H9 (cell line): ENCODE measurements around the gene MACROD1. TPM values are rescaled to one million over a fixed set of nuclear protein-coding genes. Genes with fewer than 3 reads are reported as not detected.
A peak's percentile ranks its signal among the peaks of the same experiment; 100 is the strongest.

Source experiments
- DNase-seq: peaks from one replicate; pipeline ENCODE4 v3.0.0-alpha.2; 2017
- H2AFZ ChIP-seq: one replicate; pipeline ENCODE4 v1.6.1; 2013; ENCODE audit warnings: mild to moderate bottlenecking, low read length, control low read depth, moderate library complexity
- H2AK5ac ChIP-seq: 2 replicates; pipeline ENCODE4 v1.6.1; 2013; ENCODE audit warnings: low read length, control low read depth, mixed read lengths; ENCODE audit not compliant: insufficient read length
- H2BK120ac ChIP-seq: one replicate; pipeline ENCODE4 v1.6.1; 2013; ENCODE audit warnings: low read depth, mild to moderate bottlenecking, low read length, control low read depth, inconsistent platforms; ENCODE audit not compliant: poor library complexity, severe bottlenecking
- H2BK12ac ChIP-seq: 2 replicates; pipeline ENCODE4 v1.6.1; 2013; ENCODE audit warnings: low read length, control low read depth, mixed read lengths, low read depth; ENCODE audit not compliant: insufficient read length
- H2BK15ac ChIP-seq: 2 replicates; pipeline ENCODE4 v1.6.1; 2013; ENCODE audit warnings: low read depth, low read length, control low read depth
- H2BK20ac ChIP-seq: one replicate; pipeline ENCODE4 v1.6.1; 2013; ENCODE audit warnings: low read depth, mild to moderate bottlenecking, low read length, control low read depth, inconsistent platforms; ENCODE audit not compliant: poor library complexity, severe bottlenecking
- H2BK5ac ChIP-seq: 2 replicates; pipeline ENCODE4 v1.6.1; 2013; ENCODE audit warnings: low read length, control low read depth, mixed read lengths; ENCODE audit not compliant: insufficient read length
- H3K14ac ChIP-seq: 2 replicates; pipeline ENCODE4 v1.6.1; 2013; ENCODE audit warnings: low read length, control low read depth; ENCODE audit not compliant: insufficient read depth
- H3K18ac ChIP-seq: 2 replicates; pipeline ENCODE4 v1.6.1; 2013; ENCODE audit warnings: low read depth, mild to moderate bottlenecking, mixed read lengths, low read length, control low read depth; ENCODE audit not compliant: insufficient read length
- H3K23ac ChIP-seq: 2 replicates; pipeline ENCODE4 v1.6.1; 2013; ENCODE audit warnings: low read length, control low read depth, mixed read lengths, low read depth; ENCODE audit not compliant: insufficient read length
- H3K23me2 ChIP-seq: 2 replicates; pipeline ENCODE4 v1.6.1; 2013; ENCODE audit warnings: low read depth, mild to moderate bottlenecking, mixed read lengths, low read length, control low read depth; ENCODE audit not compliant: insufficient read length, poor library complexity, severe bottlenecking
- H3K27ac ChIP-seq: 2 replicates; pipeline ENCODE4 v1.5.1; 2013; ENCODE audit warnings: low read length, control low read depth, mixed read lengths, low read depth; ENCODE audit not compliant: insufficient read length
- H3K27me3 ChIP-seq: 2 replicates; pipeline ENCODE4 v1.6.1; 2013; ENCODE audit warnings: low read length, control low read depth, inconsistent platforms; ENCODE audit not compliant: insufficient read depth
- H3K4ac ChIP-seq: 2 replicates; pipeline ENCODE4 v1.6.1; 2013; ENCODE audit warnings: low read depth, mild to moderate bottlenecking, control low read depth, inconsistent platforms, low read length, moderate library complexity
- H3K4me1 ChIP-seq: 2 replicates; pipeline ENCODE4 v1.6.1; 2013; ENCODE audit warnings: low read length, control low read depth, inconsistent platforms; ENCODE audit not compliant: insufficient read depth
- H3K4me2 ChIP-seq: 2 replicates; pipeline ENCODE4 v1.6.1; 2013; ENCODE audit warnings: low read length, control low read depth, mixed read lengths; ENCODE audit not compliant: insufficient read length, insufficient read depth
- H3K56ac ChIP-seq: 2 replicates; pipeline ENCODE4 v1.6.1; 2013; ENCODE audit warnings: low read depth, mild to moderate bottlenecking, mixed read lengths, low read length, control low read depth; ENCODE audit not compliant: insufficient read length
- H3K79me1 ChIP-seq: 2 replicates; pipeline ENCODE4 v1.6.1; 2013; ENCODE audit warnings: low read depth, mild to moderate bottlenecking, moderate library complexity, low read length, control low read depth, inconsistent platforms; ENCODE audit not compliant: insufficient read depth, poor library complexity, severe bottlenecking
- H3K79me2 ChIP-seq: 2 replicates; pipeline ENCODE4 v1.6.1; 2013; ENCODE audit warnings: low read length, control low read depth, inconsistent platforms; ENCODE audit not compliant: insufficient read depth
- H3K9ac ChIP-seq: 2 replicates; pipeline ENCODE4 v1.6.1; 2013; ENCODE audit warnings: low read length, control low read depth, mixed read lengths; ENCODE audit not compliant: insufficient read length; ENCODE audit errors: extremely low read depth
- H3K9me3 ChIP-seq: one replicate; pipeline ENCODE4 v1.6.1; 2013; ENCODE audit warnings: low read depth, low read length, inconsistent platforms; ENCODE audit not compliant: control insufficient read depth
- H3T11ph ChIP-seq: one replicate; pipeline ENCODE4 v1.6.1; 2013; ENCODE audit warnings: mild to moderate bottlenecking, low read length, control low read depth, inconsistent platforms
- H4K20me1 ChIP-seq: one replicate; pipeline ENCODE4 v1.6.1; 2013; ENCODE audit not compliant: control insufficient read depth, insufficient read length, insufficient read depth
- H4K5ac ChIP-seq: 2 replicates; pipeline ENCODE4 v1.6.1; 2013; ENCODE audit warnings: low read depth, mild to moderate bottlenecking, mixed read lengths, low read length, control low read depth; ENCODE audit not compliant: insufficient read length
- H4K8ac ChIP-seq: replicated peaks from 2 replicates; pipeline ENCODE4 v1.6.1; 2013; ENCODE audit warnings: low read length, control low read depth, mixed read lengths, low read depth; ENCODE audit not compliant: insufficient read length
- H4K91ac ChIP-seq: 2 replicates; pipeline ENCODE4 v1.6.1; 2013; ENCODE audit warnings: low read depth, mild to moderate bottlenecking, moderate library complexity, mixed read lengths, low read length, control low read depth; ENCODE audit not compliant: insufficient read length
- H3K27ac Mint-ChIP-seq, 3 experiments: 2 replicates in 2 of 3; 3 replicates in 1 of 3; pipeline ENCODE4 v1.8.0; 2020 to 2021; ENCODE audit warnings: mixed read lengths in 3 of 3, mild to moderate bottlenecking in 1 of 3, moderate library complexity in 1 of 3
- H3K27me3 Mint-ChIP-seq: 2 replicates; pipeline ENCODE4 v1.8.0; 2021; ENCODE audit warnings: low read depth, mild to moderate bottlenecking, moderate library complexity, mixed read lengths
- H3K36me3 Mint-ChIP-seq, 3 experiments: 2 replicates in 2 of 3; 3 replicates in 1 of 3; pipeline ENCODE4 v1.8.0; 2020 to 2021; ENCODE audit warnings: low read depth in 3 of 3, mixed read lengths in 3 of 3; ENCODE audit not compliant: insufficient read depth in 1 of 3
- H3K4me1 Mint-ChIP-seq, 2 experiments: 2 replicates each; pipeline ENCODE4 v1.8.0; 2020; ENCODE audit warnings: mixed read lengths in 2 of 2
- H3K4me3 Mint-ChIP-seq, 2 experiments: 2 replicates in 1 of 2; 3 replicates in 1 of 2; pipeline ENCODE4 v1.8.0; 2020 to 2021; ENCODE audit warnings: mild to moderate bottlenecking in 2 of 2, mixed read lengths in 2 of 2, moderate library complexity in 1 of 2
- H3K9me3 Mint-ChIP-seq, 2 experiments: 2 replicates in 1 of 2; 3 replicates in 1 of 2; pipeline ENCODE4 v1.8.0; 2020; ENCODE audit warnings: mild to moderate bottlenecking in 2 of 2, mixed read lengths in 2 of 2, moderate library complexity in 1 of 2
- WGBS: extraction: QIAGEN DNeasy Blood & Tissue Kit; methylation state at CpG from one replicate; pipeline ENCODE4 v1.1.7; 2013; ENCODE audit warnings: missing lambda C conversion rate, low lambda C conversion rate, mixed read lengths; ENCODE audit not compliant: insufficient read length; ENCODE audit errors: extremely low coverage; 5-methylcytosine and 5-hydroxymethylcytosine counted together
- total RNA-seq: library from RNA; stranded (reverse); gene quantifications from 2 replicates; pipeline ENCODE4 v1.2.1, GENCODE V29; 2021
- TF ChIP-seq, protein P1 (sequence below): fragments of 200-600 bp; sonication (generic); conservative IDR thresholded peaks from 3 replicates; pipeline ENCODE4 v1.8.0; 2021; ENCODE audit warnings: antibody characterized with exemption, mild to moderate bottlenecking

Gene MACROD1
- total RNA-seq, 1 experiment from 2014 or later = 21.2 TPM

DNA sequence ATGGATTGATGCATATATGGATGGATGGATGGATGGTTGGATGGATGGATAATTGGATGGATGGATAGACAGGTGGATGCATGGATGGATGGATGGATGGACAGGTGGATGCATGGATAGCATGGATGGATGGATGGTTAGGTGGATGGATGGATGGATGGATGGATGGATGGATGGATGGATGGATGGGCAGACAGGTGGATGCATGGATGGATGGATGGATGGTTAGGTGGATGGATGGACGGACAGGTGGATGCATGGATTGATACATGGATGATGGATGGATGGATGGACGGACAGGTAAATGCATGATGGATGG lies 52.5 kb downstream of the MACROD1 start:
- Histone ChIP-seq H4K91ac (no peak overlapping the region), H3K4me1 (no peaks in the 10 kb centered on the region), H3K27me3 (peaks cover 6% of the 10 kb centered on the region; the same call in 1 of the 2 replicates), H3K18ac (no peak overlapping the region), H3K14ac (no peak overlapping the region), H2BK20ac (no peak overlapping the region), H2AK5ac (no peak overlapping the region), H2BK120ac (no peak overlapping the region), H2BK5ac (no peak overlapping the region), H2BK15ac (no peak overlapping the region), H3K9me3 (no peaks in the 10 kb centered on the region), H3T11ph (no peak overlapping the region), H4K5ac (peak overlapping the region; percentile 16), H4K8ac (no peak overlapping the region), H2BK12ac (no peak overlapping the region), H3K79me1 (no peaks in the 10 kb centered on the region), H3K9ac (no peak overlapping the region), H3K4ac (no peak overlapping the region), H3K23ac (no peak overlapping the region), H3K79me2 (no peaks in the 10 kb centered on the region; the same call in 1 of the 2 replicates), H3K27ac (no peak overlapping the region), H3K56ac (no peak overlapping the region), H4K20me1 (no peaks in the 10 kb centered on the region), H2AFZ (no peak overlapping the region), H3K4me2 (no peak overlapping the region), H3K23me2 (no peaks in the 10 kb centered on the region)
- Mint-ChIP-seq H3K9me3 (no peaks in the 10 kb centered on the region), H3K36me3 (peaks cover 0 to 3% (median 0%) of the 10 kb centered on the region in 3 experiments; a peak in 1 of 7 replicates), H3K27ac (no peak overlapping the region), H3K27me3 (peaks cover 28% of the 10 kb centered on the region), H3K4me1 (peaks cover 2% of the 10 kb centered on the region in 2 experiments; a peak in 2 of 4 replicates), H3K4me3 (no peak overlapping the region)
- TF ChIP-seq, protein P1, sequence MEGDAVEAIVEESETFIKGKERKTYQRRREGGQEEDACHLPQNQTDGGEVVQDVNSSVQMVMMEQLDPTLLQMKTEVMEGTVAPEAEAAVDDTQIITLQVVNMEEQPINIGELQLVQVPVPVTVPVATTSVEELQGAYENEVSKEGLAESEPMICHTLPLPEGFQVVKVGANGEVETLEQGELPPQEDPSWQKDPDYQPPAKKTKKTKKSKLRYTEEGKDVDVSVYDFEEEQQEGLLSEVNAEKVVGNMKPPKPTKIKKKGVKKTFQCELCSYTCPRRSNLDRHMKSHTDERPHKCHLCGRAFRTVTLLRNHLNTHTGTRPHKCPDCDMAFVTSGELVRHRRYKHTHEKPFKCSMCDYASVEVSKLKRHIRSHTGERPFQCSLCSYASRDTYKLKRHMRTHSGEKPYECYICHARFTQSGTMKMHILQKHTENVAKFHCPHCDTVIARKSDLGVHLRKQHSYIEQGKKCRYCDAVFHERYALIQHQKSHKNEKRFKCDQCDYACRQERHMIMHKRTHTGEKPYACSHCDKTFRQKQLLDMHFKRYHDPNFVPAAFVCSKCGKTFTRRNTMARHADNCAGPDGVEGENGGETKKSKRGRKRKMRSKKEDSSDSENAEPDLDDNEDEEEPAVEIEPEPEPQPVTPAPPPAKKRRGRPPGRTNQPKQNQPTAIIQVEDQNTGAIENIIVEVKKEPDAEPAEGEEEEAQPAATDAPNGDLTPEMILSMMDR = no peak
- no peak for DNase-seq
- no CpG with 5 or more reads among the region's 2 CpGs for WGBS
